Keratinocyte (primary cell): ENCODE data around the gene MMS19.

Experiments used
- EZH2 ChIP-seq: IDR thresholded peaks from one replicate; pipeline ENCODE4 v1.6.1; 2012; ENCODE audit warnings: inconsistent platforms, mild to moderate bottlenecking, low read length, moderate library complexity
- TF ChIP-seq, protein P1 (sequence below), 3 experiments: IDR thresholded peaks in 1 of 3; conservative IDR thresholded peaks in 1 of 3; optimal IDR thresholded peaks in 1 of 3; 2 replicates in 2 of 3; 3 replicates in 1 of 3; pipeline versions ENCODE3 to v1.5.1; 2011; ENCODE audit warnings: low read length in 3 of 3, mild to moderate bottlenecking in 3 of 3, moderate library complexity in 2 of 3, control low read depth in 1 of 3, inconsistent platforms in 1 of 3; ENCODE audit not compliant: insufficient read depth in 2 of 3; ENCODE audit errors: extremely low read depth in 1 of 3

GRCh38 chr10:97494863-97495506, 3.2 kb downstream of the MMS19 start:
- TF ChIP-seq, protein P1, sequence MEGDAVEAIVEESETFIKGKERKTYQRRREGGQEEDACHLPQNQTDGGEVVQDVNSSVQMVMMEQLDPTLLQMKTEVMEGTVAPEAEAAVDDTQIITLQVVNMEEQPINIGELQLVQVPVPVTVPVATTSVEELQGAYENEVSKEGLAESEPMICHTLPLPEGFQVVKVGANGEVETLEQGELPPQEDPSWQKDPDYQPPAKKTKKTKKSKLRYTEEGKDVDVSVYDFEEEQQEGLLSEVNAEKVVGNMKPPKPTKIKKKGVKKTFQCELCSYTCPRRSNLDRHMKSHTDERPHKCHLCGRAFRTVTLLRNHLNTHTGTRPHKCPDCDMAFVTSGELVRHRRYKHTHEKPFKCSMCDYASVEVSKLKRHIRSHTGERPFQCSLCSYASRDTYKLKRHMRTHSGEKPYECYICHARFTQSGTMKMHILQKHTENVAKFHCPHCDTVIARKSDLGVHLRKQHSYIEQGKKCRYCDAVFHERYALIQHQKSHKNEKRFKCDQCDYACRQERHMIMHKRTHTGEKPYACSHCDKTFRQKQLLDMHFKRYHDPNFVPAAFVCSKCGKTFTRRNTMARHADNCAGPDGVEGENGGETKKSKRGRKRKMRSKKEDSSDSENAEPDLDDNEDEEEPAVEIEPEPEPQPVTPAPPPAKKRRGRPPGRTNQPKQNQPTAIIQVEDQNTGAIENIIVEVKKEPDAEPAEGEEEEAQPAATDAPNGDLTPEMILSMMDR (optimal IDR thresholded peaks at IDR 0.05 in 1 of 3, IDR thresholded peaks at IDR 0.05 in 1 of 3, conservative IDR thresholded peaks at IDR 0.05 in 1 of 3; ENCODE audit: extremely low read depth in 1 of 3, insufficient read depth in 2 of 3, low read length in 3 of 3), result no peak
- no peak for TF ChIP-seq EZH2
